ENCODE results near the gene BCLAF1.
"Not testable (repeated sequence)": the region's sequence is repeated elsewhere in the genome, so short reads cannot be mapped to it uniquely, and the experiment has no call there.

Gene BCLAF1

DNA sequence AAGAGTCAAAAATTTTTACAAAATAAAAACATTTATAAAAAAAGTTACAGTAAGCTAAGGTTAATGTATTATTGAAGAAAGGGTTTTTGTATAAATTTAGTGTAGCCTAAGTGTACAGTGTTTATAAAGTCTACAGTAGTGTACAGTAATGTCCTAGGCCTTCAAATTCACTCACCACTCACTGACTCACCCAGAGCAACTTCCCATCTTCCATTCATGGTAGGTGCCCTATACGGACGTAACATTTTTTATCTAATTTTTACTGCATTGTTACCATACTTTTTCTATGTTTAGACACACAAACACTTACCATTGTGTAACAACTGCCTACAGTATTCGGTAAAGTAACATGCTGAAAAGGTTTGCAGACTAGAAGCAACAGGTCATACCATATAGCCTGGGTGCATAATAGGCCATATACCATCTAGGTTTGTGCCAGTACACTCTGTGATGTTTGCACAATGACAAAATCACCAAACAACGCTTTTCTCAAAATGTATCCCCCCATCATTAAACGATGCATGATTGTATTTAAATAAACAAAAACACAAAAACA lies 45.5 kb downstream of the BCLAF1 start:
- DNase-seq (ENCODE audit: low spot score), result no peak

DNA sequence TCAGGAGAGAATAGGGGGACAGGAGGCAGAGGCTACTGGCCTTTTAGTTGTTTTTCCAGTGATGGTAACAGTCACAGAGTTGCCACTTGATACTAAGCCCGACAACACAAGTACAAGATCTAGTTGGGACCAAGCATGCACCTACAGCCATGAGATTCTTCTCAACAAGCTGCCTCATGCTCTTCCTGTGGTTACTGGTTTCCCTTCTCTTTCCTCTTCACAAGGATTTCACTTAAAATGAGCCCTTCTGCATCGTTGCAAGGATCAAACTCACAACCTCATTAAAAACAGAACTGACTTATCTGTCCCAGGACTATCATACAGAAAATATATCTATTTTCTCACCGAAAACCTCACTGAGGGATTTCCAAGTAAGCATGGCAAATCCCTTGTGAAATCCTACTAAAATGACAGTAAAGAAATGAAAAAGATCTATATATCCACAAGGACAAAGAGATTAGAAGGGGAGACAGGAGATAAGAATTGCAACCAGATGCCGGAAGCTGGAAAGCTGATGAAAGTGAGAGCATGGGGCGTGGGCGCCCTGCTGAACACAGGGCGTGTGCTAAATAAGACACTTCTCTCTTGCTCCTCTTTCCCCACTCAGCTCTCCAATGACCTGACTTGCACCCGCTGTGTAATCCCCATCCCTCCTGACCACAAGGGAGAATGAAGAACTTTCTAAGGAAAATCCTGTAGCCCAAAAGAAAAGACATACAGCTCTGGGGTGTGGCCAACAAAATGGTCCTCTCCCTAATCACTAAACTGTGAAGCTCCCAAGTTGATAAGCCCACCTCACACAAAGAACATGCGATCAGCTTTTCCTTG lies 53.0 kb downstream of the BCLAF1 start:
- DNase-seq (ENCODE audit: low spot score), result no peak

DNA sequence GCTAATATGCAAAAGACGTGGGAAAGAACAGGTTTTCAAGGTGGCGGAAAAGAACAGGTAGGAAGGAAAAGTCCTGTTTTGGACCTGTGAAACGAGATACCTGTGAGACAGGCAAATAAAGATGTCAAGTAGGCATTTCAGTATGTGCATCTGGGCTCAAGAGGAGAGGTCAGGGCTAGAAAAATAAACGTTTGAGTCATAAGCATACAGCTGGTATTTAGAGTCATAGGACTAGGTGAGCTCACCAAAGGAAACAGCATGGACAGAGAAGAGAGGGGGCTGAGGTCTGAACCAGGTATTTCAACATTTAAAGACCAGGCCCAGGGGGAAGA lies 54.4 kb downstream of the BCLAF1 start:
- no peak for DNase-seq (ENCODE audit: low spot score)

DNA sequence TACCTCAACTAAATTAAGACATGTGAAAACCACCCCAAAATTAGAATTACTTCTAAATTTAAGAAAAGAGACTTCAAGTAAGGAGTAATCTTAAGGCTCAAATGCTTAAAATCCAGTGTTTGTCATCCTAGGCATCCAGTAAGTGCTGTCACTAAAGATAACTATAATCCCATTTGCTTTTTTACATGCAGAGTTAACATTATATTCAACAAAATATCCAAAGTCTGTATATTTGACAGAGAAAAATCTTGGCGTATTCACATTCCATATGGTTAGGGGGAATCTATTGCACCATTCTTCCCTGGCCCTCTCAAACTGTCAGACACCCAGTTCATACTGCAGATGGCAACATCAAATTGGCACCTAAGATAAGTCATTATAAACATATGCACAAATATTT lies 56.9 kb downstream of the BCLAF1 start:
- DNase-seq (ENCODE audit: low spot score), result no peak

DNA sequence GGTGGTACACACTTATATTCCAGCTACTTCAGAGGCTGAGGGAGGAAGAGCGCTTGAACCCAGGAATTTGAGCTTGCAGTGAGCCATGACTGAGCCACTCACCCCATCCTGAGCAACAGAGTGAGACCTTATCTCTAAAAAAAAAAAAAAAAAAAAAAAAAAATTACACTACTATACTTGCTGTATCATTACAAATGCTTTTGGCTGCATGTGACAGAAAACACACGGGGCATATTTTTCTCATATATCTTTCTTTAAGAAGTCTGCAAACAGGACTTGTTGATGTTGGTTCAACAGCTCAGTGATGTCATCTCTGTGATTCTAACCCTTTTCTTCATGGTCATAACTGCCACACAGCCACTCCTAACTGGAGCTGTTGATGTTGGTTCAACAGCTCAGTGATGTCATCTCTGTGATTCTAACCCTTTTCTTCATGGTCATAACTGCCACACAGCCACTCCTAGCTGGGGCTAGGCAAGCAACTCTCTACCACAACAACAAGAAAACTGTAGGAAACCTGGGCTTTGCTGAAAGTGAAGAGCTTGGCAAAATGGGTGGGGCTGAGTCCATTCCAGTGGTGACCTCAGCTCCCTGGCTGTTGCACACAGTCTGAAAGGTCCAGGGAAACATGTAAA lies 59.3 kb downstream of the BCLAF1 start:
- DNase-seq (ENCODE audit: low spot score), result no peak

DNA sequence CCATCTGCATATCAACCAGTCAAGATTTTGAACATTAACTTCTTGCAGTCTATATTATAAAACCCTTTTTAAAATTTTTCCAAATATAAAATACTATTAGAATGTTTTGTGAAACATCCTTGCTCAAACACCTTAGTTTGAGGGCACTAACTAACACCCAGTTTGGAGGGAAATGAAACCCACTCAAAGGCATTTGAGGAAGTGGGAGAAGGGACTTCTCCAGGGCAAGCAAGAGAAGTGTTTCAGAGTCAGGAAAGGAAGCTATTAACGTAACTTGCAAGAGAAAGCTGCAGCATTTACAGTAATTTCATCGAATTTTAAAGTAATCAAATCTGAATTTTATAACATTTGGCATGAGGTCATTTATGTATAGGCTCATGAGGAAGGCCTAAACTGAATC lies 60.8 kb downstream of the BCLAF1 start:
- no peak for DNase-seq (ENCODE audit: low spot score)

DNA sequence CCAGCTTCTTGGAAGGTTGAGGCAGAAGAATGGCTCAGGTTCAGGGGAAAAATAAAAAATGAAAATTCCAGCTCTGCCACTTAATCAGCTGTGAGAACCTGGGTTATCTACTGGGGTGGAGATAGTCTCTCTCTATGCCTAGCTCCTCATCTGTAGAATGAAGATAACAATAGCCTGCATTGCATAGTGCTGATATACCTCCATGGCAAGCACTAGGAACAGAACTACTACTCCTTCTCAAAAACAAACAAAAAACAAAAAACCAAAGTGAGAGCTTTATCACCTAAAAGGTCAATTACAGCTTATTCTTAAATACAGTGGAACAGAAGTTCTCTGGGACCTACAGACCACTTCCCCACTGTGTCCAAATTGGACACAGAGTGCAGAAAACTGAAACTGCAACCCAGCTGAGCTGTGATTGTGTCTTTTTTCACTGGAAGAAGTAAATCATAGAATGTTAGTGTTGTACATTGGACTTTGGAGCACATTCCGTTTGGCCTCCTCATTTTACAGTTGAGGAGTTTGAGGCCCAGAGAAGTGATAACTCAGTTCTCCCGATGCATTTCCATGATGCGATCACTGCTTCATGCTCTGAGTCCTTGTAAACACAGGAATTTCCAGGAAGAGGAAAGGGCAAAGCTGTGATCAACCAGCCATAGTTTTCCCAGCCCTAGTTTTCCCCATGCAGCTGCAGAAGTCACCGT lies 62.8 kb downstream of the BCLAF1 start:
- no peak for DNase-seq (ENCODE audit: low spot score)

DNA sequence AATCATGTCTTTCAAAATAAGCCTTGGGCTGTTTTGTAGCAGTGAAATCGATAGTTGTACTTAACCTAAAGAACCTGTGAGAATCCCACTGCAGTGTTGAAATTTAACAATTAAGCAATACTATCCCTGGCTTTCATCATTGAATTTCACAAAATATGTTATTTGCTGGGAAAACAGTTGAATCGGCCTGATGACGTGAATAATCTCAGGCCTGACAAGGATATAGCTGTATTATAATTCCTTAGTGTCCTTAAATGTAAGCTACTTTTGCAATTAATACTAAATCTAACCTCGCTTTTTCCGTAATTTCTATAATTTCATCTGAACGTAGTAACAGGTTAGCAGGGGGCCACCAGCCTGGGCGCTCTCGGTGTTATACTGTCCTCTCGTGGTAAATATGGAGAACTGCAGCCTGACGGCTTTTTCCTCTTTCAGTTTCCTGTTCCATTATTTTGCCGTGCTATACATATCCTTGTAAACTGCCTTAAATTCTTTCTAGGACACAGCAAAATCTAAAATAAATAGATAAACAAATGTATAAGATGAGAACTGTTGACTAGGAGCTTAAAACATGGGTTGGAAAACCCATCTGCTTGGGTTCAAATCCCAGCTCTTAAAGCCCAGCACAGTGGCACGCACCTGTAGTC lies 63.5 kb downstream of the BCLAF1 start:
- peak; percentile 46 for DNase-seq (ENCODE audit: low spot score)

DNA sequence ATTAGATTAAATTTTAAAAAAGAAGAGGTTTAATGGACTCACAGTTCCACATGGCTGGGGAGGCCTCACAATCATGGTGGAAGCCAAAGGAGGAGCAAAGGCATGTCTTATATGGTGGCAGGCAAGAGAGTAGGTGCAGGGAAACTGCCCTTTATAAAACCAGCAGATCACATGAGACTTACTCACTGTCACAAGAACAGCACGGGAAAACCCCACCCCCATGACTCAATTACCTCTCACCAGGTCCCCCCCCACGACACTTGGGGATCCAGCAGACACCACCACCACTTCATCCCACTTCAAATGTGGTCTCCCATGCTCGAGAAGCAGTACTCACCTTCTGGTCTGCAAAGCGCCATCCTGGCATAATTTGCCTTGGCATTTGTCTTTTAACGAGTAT lies 64.2 kb downstream of the BCLAF1 start:
- no peak for DNase-seq (ENCODE audit: low spot score)

DNA sequence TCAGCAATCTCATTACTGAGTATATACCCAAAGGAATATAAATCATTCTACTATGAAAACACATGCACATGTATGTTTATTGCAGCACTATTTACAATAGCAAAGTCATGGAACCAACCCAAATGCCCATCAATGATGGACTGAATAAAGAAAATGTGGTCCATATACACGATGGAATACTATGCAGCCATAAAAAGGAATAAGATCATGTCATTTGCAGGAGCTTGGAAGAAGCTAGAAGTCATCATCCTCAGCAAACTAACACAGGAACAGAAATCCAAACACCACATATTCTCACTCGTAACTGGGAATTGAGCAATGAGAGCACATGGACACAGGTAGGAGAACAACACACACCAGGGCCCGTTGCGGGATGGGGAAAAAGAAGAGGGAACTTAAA lies 64.7 kb downstream of the BCLAF1 start:
- DNase-seq (ENCODE audit: low spot score), result not testable (repeated sequence)

DNA sequence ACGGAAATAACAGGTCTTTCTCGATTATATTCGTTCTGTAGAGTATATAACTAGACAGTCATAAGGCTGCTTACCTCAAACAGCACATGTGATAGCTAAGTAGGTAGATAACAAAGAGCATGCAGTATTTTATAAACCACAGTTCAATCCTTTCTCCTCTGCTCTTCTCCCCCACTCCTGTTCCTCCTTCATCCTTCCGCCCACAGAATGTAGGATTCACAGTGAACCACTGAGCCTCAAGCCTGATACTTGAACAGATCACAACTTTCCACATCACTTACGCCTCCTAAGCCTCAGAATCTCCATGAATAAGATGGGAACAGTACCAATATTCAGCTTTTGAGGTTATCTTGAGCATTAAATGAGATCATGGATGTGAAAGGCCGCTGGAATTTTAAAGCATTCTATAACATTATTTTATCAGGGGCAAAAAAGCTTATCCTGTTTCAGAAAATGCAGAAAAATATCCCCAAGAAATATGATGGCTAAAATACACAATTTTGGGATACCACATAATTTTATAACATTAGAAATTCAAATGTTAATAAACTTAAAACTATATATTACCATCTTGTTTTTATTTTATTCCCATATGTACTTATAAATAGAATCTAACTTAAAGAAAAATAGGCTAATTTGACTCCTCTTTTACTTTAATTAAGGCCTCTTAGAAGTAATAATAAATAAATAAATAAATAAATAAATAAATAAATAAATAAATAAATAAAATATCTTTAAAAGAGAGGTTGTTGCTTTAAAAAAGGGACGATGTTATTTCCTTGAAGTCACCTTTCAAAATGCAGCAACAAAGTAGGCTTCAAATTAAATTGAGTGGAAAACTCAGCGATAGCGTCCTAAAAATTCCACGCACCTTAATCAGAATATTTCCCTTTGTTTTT lies 72.9 kb downstream of the BCLAF1 start:
- no peak for DNase-seq (ENCODE audit: low spot score)

DNA sequence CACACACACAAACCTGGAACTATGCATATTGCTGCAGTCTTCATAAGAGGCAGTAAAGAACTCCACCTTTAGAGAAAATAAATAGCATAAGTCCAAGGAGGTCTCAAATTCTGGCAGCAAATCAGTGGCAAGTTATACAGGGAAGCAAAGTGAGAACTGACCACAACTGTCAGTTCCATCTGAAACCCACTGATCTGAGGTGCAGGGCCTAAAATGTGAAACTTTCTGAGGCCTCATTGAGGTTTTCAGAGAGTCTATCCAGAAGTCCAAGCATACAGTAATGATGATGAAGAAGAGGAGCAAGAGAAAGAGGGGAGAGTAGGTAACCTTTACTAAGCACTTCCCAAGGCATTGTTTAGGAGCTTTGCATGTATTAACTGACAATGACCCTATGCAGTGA lies 75.8 kb downstream of the BCLAF1 start:
- DNase-seq (ENCODE audit: low spot score), result no peak

DNA sequence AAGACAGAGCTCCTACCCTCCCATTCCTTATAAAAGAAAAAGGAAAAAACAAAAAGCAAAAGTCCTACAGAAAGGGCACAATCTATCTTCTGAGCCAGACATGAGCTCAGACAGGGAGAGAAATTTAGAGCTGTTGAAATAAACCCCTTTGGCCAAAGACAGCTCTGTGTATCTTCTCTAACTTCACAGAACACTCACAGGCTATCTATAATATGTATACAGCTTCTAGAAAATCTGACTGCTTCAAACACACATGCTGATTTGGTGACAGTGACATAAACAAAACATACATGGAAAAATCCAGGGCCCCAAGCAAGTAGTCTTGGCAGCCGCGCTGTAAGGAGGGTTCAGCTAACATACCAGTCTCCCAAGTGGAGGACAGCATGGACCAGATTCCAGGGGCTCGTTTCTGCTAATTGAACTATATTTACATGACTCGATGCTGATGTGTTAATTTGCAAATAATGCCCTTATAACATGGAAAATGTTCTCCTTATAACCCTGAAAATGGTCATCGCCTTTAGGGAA lies 76.6 kb downstream of the BCLAF1 start:
- no peak for DNase-seq (ENCODE audit: low spot score)

DNA sequence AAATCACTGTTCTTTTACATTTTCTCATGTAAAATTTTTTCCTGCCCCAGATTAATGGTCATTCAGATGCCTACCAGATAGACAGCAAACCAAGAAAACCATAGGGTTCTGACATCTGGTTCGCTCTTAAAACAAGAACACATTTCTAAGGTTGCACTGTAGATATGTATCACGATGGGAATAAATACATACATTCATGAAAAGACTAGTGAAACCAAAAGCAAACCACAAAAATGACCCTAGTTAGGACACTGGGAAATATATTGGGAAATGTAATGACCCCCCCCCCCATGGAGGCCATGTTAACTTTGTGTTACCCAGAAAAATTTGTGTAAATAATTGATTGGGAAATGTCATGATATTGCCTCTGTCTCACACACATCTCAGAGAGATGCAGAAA lies 77.0 kb downstream of the BCLAF1 start:
- no peak for DNase-seq (ENCODE audit: low spot score)

DNA sequence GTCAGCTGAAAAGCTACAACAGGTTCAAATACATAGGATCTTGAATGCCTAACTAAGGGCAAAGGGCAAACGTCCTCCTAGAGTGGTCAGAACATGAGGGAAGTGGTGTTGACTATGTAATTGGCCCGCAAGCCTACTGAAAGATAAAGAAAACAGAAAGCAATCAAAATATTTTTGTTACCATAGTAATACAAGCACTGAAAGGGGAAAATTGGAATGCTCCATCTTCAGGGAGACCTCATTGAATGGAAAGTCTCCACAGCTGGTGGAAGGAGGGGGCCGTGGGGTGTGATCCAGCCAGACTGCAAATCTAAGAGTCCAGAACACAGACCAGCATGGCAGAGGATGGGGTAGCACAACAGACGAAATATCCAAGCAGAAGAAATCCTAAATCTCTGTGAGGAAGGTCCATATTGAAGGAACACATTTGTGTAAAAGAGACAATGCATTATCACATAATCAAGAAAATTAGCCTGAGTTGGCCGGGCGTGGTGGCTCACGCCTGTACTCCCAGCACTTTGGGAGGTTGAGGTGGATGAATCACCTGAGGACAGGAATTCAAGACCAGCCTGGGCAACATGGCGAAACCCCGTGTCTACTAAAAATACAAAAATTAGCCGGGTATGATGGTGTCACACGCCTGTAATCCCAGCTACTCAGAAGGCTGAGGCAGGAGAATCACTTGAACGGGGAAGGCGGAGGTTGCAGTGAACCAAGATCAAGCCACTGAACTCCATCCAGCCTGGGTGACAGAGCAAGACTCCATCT lies 79.1 kb downstream of the BCLAF1 start:
- DNase-seq (ENCODE audit: low spot score), result no peak

DNA sequence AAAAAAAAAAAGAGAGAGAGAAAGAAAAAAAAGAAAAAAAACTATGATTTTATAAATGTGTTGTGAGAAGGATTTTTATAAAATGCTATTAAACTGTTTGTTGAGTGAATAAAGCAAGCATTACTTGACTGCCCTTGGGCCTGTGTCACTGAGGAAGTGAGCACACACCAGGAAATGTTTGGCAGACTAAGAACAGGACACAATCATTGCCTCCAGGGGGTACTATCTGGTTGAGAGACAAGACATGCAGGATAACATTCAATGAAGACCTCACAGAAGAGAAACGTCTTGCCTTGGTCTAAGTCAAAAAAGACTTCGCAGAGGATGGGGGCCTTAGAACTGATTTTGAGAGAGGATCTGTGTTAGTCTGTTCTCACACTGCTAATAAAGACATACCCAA lies 80.2 kb downstream of the BCLAF1 start:
- no peak for DNase-seq (ENCODE audit: low spot score)

DNA sequence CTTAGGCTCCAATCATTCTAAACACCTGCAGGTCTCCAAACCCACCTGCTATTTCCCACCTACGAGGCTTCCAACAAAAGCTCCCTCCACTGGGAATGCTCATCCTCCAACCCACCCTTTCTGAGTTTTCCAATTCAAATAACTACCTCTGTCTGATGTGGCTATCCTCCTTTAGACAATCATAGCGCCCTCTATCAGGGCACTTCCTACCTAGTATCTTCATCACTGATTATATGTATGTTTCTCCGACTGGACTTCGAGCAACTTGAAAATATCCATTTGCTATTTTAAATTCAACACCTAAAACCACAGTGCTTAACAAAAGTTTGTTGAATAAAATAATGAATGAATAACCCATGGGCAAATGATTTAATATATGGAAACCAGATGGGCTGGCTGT lies 80.9 kb downstream of the BCLAF1 start:
- DNase-seq (ENCODE audit: low spot score), result no peak
